Body of pancreas (tissue), 4 donors: ENCODE results near the gene LSAMP. TPM values are rescaled to one million over a fixed set of nuclear protein-coding genes. Genes with fewer than 3 reads are reported as not detected.

Experiments used
- ATAC-seq: fragments of 150-250 bp; one replicate; pipeline ENCODE4 v1.9.1; 2016
- DNase-seq, 4 donors: peaks; one replicate each; pipeline ENCODE4 v3.0.0-alpha.2; 2019
- H3K27ac ChIP-seq, 4 donors: fragments of 200-600 bp; sonication (generic); 1 replicate in 3 of 4; 2 replicates in 1 of 4; pipeline versions ENCODE4 v1.5.1 to v1.6.1; 2016 to 2019; ENCODE audit warnings: mild to moderate bottlenecking in 1 of 4, mixed read lengths in 1 of 4, moderate library complexity in 1 of 4
- H3K27me3 ChIP-seq, 2 donors: fragments of 200-600 bp; sonication (generic); one replicate each; pipeline ENCODE4 v1.6.0; 2016; ENCODE audit warnings: mild to moderate bottlenecking in 1 of 2
- H3K36me3 ChIP-seq, 2 donors: fragments of 200-600 bp; sonication (generic); replicated peaks in 1 of 2; 2 replicates each; pipeline ENCODE4 v1.5.1; 2016; ENCODE audit warnings: low read depth in 2 of 2; ENCODE audit not compliant: insufficient read depth in 1 of 2
- H3K4me1 ChIP-seq: fragments of 200-600 bp; sonication (generic); one replicate; pipeline ENCODE4 v1.6.0; 2016
- H3K4me3 ChIP-seq, 2 donors: fragments of 200-600 bp; sonication (generic); 1 replicate in 1 of 2; 2 replicates in 1 of 2; pipeline ENCODE4 v1.5.1; 2016 to 2019
- H3K9me3 ChIP-seq, 3 donors: fragments of 200-600 bp; sonication (generic); 1 replicate in 2 of 3; 2 replicates in 1 of 3; pipeline ENCODE4 v1.5.1; 2016
- CTCF ChIP-seq, 7 experiments: fragments of 450-650 bp in 4 of 7; fragments of 200-600 bp in 3 of 7; sonication (generic) in 3 of 7; IDR thresholded peaks; one replicate each; pipeline ENCODE4 v1.5.1; 2016 to 2019; ENCODE audit warnings: antibody characterized with exemption in 7 of 7
- POLR2A ChIP-seq, 3 donors: fragments of 450-650 bp; IDR thresholded peaks; one replicate each; pipeline ENCODE4 v1.6.1; 2016; ENCODE audit warnings: antibody characterized with exemption in 3 of 3, mild to moderate bottlenecking in 2 of 3
- WGBS, 2 donors: methylation state at CpG; one replicate each; pipeline ENCODE4 v1.1.5; 2017; 5-methylcytosine and 5-hydroxymethylcytosine counted together
- intact Hi-C: fragments of 100-400 bp; cut with DNase I; formaldehyde crosslinking; loops from one replicate; pipeline ENCODE4 v1.15.1; 2023
- total RNA-seq, 2 donors: library from RNA; depleted of rRNA; stranded (reverse); fragments of >200 nt; gene quantifications; one replicate each; pipeline ENCODE4 v1.1.0, GENCODE V29; 2016

LSAMP gene
- total RNA-seq, 2 donors from 2014 or later: 1.6 to 2.1 TPM

- peak in 2 of 4 donors; percentile 6 to 7 for DNase-seq
These were observed 385.7 kb downstream of the LSAMP start for GRCh38 chr3:116059421-116060096.

GRCh38 chr3:116058844-116059243, 386.4 kb downstream of the LSAMP start:
- Histone ChIP-seq H3K27ac (no peak overlapping the region), H3K36me3 (no peaks in the 10 kb centered on the region), H3K9me3 (no peaks in the 10 kb centered on the region), H3K27me3 (no peaks in the 10 kb centered on the region), H3K4me1 (no peaks in the 10 kb centered on the region), H3K4me3 (no peak overlapping the region)
- intact Hi-C loops: no loop called here
- ATAC-seq: no peak
- TF ChIP-seq POLR2A (IDR thresholded peaks at IDR 0.05) (no peak), CTCF (IDR thresholded peaks at IDR 0.05) (no peak)
- no peak for DNase-seq
- WGBS, 2 donors: 52 to 54% methylated on average over 2 of the region's 2 CpGs

More at GRCh38 chr3:116059421-116060096, 385.7 kb downstream of the LSAMP start:
- H3K4me3 ChIP-seq: no peak overlapping the region
- 43 to 61% methylated on average over 2 of the region's 2 CpGs for WGBS, 2 donors
- intact Hi-C loops: no loop called here
- H3K9me3 ChIP-seq: no peaks in the 10 kb centered on the region
- no peak for ATAC-seq
- no peaks in the 10 kb centered on the region for H3K4me1 ChIP-seq
- no peaks in the 10 kb centered on the region for H3K36me3 ChIP-seq
- no peaks in the 10 kb centered on the region for H3K27me3 ChIP-seq
- no peak for TF ChIP-seq POLR2A (IDR thresholded peaks at IDR 0.05)
- no peak for TF ChIP-seq CTCF (IDR thresholded peaks at IDR 0.05)
- no peak overlapping the region for H3K27ac ChIP-seq

GRCh38 chr3:116057400-116058006, 387.8 kb downstream of the LSAMP start:
- 37 to 50% methylated on average over 1 of the region's 1 CpG for WGBS, 2 donors
- no peak for DNase-seq
- H3K4me3 ChIP-seq: no peak overlapping the region
- no peak for TF ChIP-seq POLR2A (IDR thresholded peaks at IDR 0.05)
- TF ChIP-seq CTCF (IDR thresholded peaks at IDR 0.05): no peak
- H3K27ac ChIP-seq: no peak overlapping the region
- intact Hi-C loops: no loop called here
- no peaks in the 10 kb centered on the region for H3K36me3 ChIP-seq
- H3K27me3 ChIP-seq: no peaks in the 10 kb centered on the region
- H3K4me1 ChIP-seq: no peaks in the 10 kb centered on the region
- ATAC-seq: no peak
- no peaks in the 10 kb centered on the region for H3K9me3 ChIP-seq

GRCh38 chr3:116056280-116056679, 389.0 kb downstream of the LSAMP start:
- Histone ChIP-seq H3K4me1 (no peaks in the 10 kb centered on the region), H3K27ac (no peak overlapping the region), H3K36me3 (no peaks in the 10 kb centered on the region), H3K27me3 (no peaks in the 10 kb centered on the region), H3K4me3 (no peak overlapping the region), H3K9me3 (no peaks in the 10 kb centered on the region)
- intact Hi-C loops: no loop called here
- DNase-seq: no peak
- TF ChIP-seq CTCF (IDR thresholded peaks at IDR 0.05) (no peak), POLR2A (IDR thresholded peaks at IDR 0.05) (no peak)
- no peak for ATAC-seq
- whole genome bisulfite sequencing, 2 donors: 73 to 89% methylated on average over 2 of the region's 2 CpGs

GRCh38 chr3:116053017-116053416, 392.3 kb downstream of the LSAMP start:
- Histone ChIP-seq H3K27ac (no peak overlapping the region), H3K9me3 (no peaks in the 10 kb centered on the region), H3K4me1 (no peaks in the 10 kb centered on the region), H3K4me3 (no peak overlapping the region), H3K36me3 (no peaks in the 10 kb centered on the region), H3K27me3 (no peaks in the 10 kb centered on the region)
- intact Hi-C loops: no loop called here
- ATAC-seq: no peak
- TF ChIP-seq POLR2A (IDR thresholded peaks at IDR 0.05) (no peak), CTCF (IDR thresholded peaks at IDR 0.05) (no peak)
- no peak for DNase-seq
